Activated naive CD8-positive, alpha-beta T cell treated with anti-CD3 and anti-CD28 coated beads for 36 hours (primary cell): Measurements from ENCODE around the gene OR2A1. TPM values are rescaled to one million over a fixed set of nuclear protein-coding genes. Genes with fewer than 3 reads are reported as not detected.
"Not testable (repeated sequence)": the region's sequence is repeated elsewhere in the genome, so short reads cannot be mapped to it uniquely, and the experiment has no call there.

Source experiments
- DNase-seq: peaks from one replicate; pipeline ENCODE4 v3.0.0; 2021
- H3K27ac Mint-ChIP-seq: one replicate; pipeline ENCODE4 v1.8.0; 2022; ENCODE audit warnings: mild to moderate bottlenecking, moderate library complexity, mixed read lengths
- H3K27me3 Mint-ChIP-seq: one replicate; pipeline ENCODE4 v1.8.0; 2022; ENCODE audit warnings: mild to moderate bottlenecking, mixed read lengths
- H3K36me3 Mint-ChIP-seq: one replicate; pipeline ENCODE4 v1.8.0; 2021; ENCODE audit warnings: mild to moderate bottlenecking, mixed read lengths
- H3K4me1 Mint-ChIP-seq: one replicate; pipeline ENCODE4 v1.8.0; 2021; ENCODE audit warnings: mixed read lengths
- H3K4me3 Mint-ChIP-seq: one replicate; pipeline ENCODE4 v1.8.0; 2022; ENCODE audit warnings: mild to moderate bottlenecking, moderate library complexity, mixed read lengths
- H3K9me3 Mint-ChIP-seq: one replicate; pipeline ENCODE4 v1.8.0; 2022; ENCODE audit warnings: mixed read lengths
- total RNA-seq, 2 experiments: library from RNA; stranded (reverse); gene quantifications; one replicate each; pipeline ENCODE4 v1.2.3, GENCODE V29; 2021

Gene OR2A1
- total RNA-seq, 2 experiments from 2014 or later = not detected

DNA sequence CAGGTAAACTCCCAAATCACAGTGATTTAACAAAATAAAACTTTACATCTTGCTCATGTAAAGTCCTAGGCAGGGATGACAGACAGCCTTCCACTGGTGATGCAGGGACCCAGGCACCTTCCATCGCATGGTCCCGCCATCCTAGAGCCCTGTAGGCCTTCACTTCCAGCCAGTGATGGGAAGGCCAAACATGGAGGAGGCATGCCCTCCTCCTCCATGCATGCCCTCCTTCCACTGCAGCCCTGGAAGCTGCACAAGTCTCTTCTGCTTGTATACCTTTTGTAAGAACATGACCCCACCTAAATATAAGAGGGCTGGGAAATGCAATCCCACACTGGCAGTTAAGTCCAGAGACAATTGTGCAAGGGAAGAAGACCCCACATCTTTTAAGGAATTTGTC lies 2.5 kb upstream of the OR2A1 start:
- not testable (repeated sequence) for H3K4me1 Mint-ChIP-seq, H3K4me3 Mint-ChIP-seq, H3K27ac Mint-ChIP-seq, H3K36me3 Mint-ChIP-seq, H3K9me3 Mint-ChIP-seq, H3K27me3 Mint-ChIP-seq, DNase-seq

DNA sequence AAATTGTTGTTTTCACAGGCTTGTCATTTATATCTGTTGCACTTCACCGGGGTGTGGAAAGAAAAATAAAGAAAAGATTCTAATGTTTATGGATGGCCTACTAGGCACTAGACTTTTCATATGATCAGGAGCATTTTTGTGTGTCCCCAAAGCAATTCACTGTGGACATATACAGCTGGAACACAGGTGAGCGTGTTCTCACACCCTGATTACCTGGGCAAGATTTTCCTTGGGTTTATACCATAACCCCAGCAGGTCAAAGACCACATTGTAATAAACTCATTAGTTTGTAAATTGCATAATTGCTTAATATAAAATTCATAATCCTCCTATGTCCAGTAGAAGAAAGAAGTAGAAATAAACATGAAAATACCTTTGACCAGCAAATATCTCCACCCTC lies 1.0 kb upstream of the OR2A1 start:
- not testable (repeated sequence) for H3K27ac Mint-ChIP-seq, H3K4me3 Mint-ChIP-seq, H3K4me1 Mint-ChIP-seq

GRCh38 chr7:144317537-144317936 lies 5.3 kb downstream of the OR2A1 start:
- not testable (repeated sequence) for DNase-seq, H3K27me3 Mint-ChIP-seq, H3K27ac Mint-ChIP-seq, H3K4me1 Mint-ChIP-seq, H3K36me3 Mint-ChIP-seq, H3K9me3 Mint-ChIP-seq, H3K4me3 Mint-ChIP-seq

More for the DNA sequence above, 1.0 kb upstream of the OR2A1 start:
- H3K36me3 Mint-ChIP-seq, DNase-seq, H3K27me3 Mint-ChIP-seq, H3K9me3 Mint-ChIP-seq: not testable (repeated sequence)

DNA sequence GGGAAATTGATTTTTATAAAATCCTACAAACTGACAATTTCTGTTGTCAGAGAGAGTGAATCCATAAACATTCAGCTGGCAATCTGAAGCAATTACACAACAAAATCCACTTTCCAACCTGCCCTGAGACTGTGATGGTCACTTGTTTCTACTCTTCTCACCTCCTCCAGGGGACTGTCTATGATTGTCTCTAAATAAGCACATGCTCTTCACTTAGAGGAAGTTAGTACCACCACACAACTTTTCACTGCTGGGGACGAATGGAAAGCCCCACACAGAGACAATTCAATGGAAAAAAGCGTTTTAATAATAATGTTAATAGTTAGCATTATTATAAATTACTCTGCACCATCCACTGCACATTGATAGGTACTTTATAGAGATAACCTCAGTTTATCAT lies 7.3 kb downstream of the OR2A1 start:
- H3K27me3 Mint-ChIP-seq, H3K27ac Mint-ChIP-seq, DNase-seq, H3K4me3 Mint-ChIP-seq, H3K9me3 Mint-ChIP-seq, H3K36me3 Mint-ChIP-seq, H3K4me1 Mint-ChIP-seq: not testable (repeated sequence)

DNA sequence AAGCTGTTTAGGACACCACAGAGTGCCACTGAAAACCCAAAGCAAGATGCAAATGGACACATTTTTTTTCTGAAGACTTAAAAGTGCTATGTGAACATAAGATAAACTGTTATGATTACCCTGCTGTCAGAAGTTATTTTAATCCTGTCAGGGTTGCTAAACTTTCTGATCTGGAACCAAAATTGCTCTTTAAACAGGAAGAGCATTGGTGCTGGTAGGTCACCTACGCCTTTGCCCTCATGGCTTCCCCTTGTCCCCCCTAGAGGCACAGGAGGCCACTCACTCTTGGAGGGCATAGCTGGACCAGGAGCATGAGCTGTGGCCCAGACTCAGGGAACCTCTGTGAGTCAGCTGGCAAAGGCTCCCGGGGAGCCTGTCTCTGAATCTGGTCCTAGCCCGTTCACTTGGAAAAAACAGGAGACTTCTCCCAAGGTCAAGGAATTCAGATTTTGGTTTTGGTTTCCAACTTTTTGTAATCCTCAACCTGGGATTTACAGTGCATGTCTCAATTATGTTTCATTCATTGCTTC lies 9.5 kb downstream of the OR2A1 start:
- not testable (repeated sequence) for H3K4me1 Mint-ChIP-seq, H3K36me3 Mint-ChIP-seq, H3K4me3 Mint-ChIP-seq, H3K27ac Mint-ChIP-seq, H3K9me3 Mint-ChIP-seq, H3K27me3 Mint-ChIP-seq, DNase-seq

DNA sequence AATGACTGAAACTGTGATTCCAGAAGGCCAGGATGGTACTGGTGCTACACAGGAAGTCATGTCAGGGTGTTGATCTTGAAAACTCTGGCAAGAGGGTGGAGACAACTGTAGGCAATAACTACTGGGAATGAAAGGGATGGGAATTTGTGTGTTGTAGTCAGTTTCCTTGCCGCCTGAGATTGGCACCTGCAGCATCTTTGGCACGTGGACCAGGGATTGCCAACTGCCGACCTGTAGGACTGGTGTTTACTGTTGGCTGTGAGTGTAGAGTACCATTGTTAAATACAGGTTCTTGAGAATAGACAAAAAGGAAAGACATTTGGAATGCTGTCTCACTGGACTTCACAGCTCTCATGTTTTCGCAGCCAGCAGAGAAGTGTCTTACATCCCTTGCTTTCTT lies 11.1 kb downstream of the OR2A1 start:
- H3K4me1 Mint-ChIP-seq, H3K36me3 Mint-ChIP-seq, H3K27ac Mint-ChIP-seq, H3K4me3 Mint-ChIP-seq, H3K9me3 Mint-ChIP-seq, H3K27me3 Mint-ChIP-seq, DNase-seq: not testable (repeated sequence)

GRCh38 chr7:144325868-144326267 lies 13.6 kb downstream of the OR2A1 start:
- H3K4me3 Mint-ChIP-seq, H3K27ac Mint-ChIP-seq, DNase-seq, H3K36me3 Mint-ChIP-seq, H3K4me1 Mint-ChIP-seq, H3K27me3 Mint-ChIP-seq, H3K9me3 Mint-ChIP-seq: not testable (repeated sequence)

DNA sequence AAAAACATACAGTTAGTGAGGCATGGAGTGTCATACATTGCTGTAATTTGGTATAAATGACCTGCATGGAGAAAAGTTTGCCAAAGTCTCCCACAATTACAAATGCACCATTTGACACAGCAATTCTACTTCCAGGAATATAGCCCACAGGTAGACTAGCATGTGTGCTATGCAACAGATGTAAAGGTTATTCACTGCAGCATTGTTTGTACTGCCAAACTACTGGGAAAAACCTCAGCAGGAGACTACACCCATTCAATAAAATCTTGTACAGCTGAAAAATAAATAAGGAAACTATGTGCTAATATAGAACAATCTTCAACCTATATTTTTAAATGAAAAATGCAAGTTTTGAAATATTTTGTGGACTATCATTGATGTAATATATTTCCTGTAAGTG lies 17.8 kb downstream of the OR2A1 start:
- not testable (repeated sequence) for H3K27me3 Mint-ChIP-seq, H3K4me1 Mint-ChIP-seq, H3K27ac Mint-ChIP-seq, DNase-seq, H3K4me3 Mint-ChIP-seq, H3K36me3 Mint-ChIP-seq, H3K9me3 Mint-ChIP-seq

- H3K27me3 Mint-ChIP-seq, H3K4me1 Mint-ChIP-seq, H3K9me3 Mint-ChIP-seq, H3K27ac Mint-ChIP-seq, H3K4me3 Mint-ChIP-seq, DNase-seq, H3K36me3 Mint-ChIP-seq: not testable (repeated sequence)
These were observed 19.2 kb downstream of the OR2A1 start for GRCh38 chr7:144331221-144331995.

GRCh38 chr7:144331996-144332288 lies 19.7 kb downstream of the OR2A1 start:
- not testable (repeated sequence) for H3K36me3 Mint-ChIP-seq, H3K4me1 Mint-ChIP-seq, H3K4me3 Mint-ChIP-seq, H3K27me3 Mint-ChIP-seq, H3K27ac Mint-ChIP-seq, DNase-seq, H3K9me3 Mint-ChIP-seq

GRCh38 chr7:144348625-144349024 lies 36.4 kb downstream of the OR2A1 start:
- DNase-seq, H3K4me3 Mint-ChIP-seq, H3K27ac Mint-ChIP-seq, H3K9me3 Mint-ChIP-seq, H3K27me3 Mint-ChIP-seq, H3K36me3 Mint-ChIP-seq, H3K4me1 Mint-ChIP-seq: not testable (repeated sequence)

DNA sequence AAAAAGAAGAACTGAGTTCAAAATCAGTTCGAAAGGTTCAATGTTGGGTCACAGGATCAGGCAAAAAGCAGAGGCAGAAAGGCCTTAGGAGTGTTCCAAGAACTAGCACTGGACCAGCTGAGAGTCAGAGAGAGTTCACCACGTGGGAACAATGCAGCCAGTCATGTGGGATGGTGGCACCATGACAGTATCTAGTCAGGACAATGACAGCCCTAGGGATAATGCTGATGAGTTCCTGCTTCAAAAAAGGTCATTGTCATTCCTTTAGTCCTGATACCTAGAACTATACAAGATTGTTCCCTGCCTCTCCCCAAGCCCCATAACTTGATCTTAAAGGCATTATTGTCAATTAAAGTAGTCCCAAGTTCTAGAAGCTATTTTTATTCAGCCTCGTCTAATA lies 39.4 kb downstream of the OR2A1 start:
- H3K27me3 Mint-ChIP-seq, H3K4me1 Mint-ChIP-seq, H3K9me3 Mint-ChIP-seq, H3K36me3 Mint-ChIP-seq, H3K4me3 Mint-ChIP-seq, DNase-seq, H3K27ac Mint-ChIP-seq: not testable (repeated sequence)

- H3K4me3 Mint-ChIP-seq = peak within 1 kb of the TSS; percentile 84
- not testable (repeated sequence) for H3K36me3 Mint-ChIP-seq, H3K9me3 Mint-ChIP-seq, H3K27me3 Mint-ChIP-seq, H3K4me1 Mint-ChIP-seq, DNase-seq
- peak within 1 kb of the TSS; percentile 80 for H3K27ac Mint-ChIP-seq
These were observed 43.1 kb downstream of the OR2A1 start, which contains the start of gene ARHGEF5 for GRCh38 chr7:144355176-144355822. ARHGEF5 (plus strand) TSS chr7:144355402; CDS start chr7:144362670, 7,268 bp downstream.

DNA sequence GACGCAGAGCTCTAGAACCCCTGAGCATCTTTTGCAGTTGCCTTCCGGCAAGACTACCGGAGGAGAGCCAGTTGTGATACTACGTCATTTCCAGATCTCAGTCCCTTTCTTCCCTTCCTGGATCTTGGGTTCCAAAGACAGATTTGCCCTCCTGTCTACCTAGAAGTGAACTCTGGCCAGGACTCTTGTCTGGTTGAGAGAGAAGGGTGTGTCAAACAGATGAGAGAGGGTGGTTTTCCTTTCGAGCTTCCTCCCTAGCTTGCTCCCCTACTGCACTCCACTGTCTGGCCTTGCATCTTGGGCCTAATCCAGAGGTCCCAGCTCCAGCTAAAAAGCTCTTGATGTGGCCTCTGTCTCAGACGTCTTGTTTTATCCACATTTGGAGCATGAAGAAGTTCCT lies 44.0 kb downstream of the OR2A1 start:
- not testable (repeated sequence) for H3K4me1 Mint-ChIP-seq, H3K36me3 Mint-ChIP-seq, H3K9me3 Mint-ChIP-seq, H3K27me3 Mint-ChIP-seq, DNase-seq, H3K4me3 Mint-ChIP-seq, H3K27ac Mint-ChIP-seq

DNA sequence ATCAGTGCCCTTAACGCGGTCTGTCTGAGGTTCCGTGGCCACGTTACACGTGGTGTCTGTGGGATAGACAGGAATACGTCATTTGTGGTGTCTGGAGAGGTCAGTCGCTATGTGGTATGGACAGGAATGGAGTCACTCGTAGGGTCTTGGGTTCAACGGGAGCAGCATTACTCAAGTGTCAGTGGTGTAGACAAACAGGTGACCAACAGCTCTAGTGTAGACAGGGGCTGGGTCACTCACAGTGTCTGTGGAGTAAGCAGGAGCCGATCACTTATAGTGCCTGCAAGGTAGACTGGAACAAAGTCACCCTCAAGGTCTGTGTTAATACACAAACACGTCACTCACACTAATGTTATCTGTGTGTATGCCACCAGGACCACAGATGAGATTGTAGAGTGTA lies 44.6 kb downstream of the OR2A1 start:
- not testable (repeated sequence) for H3K4me1 Mint-ChIP-seq, DNase-seq, H3K27me3 Mint-ChIP-seq, H3K27ac Mint-ChIP-seq, H3K4me3 Mint-ChIP-seq, H3K9me3 Mint-ChIP-seq, H3K36me3 Mint-ChIP-seq

GRCh38 chr7:144362061-144362460 lies 49.8 kb downstream of the OR2A1 start:
- H3K4me3 Mint-ChIP-seq, DNase-seq, H3K27me3 Mint-ChIP-seq, H3K4me1 Mint-ChIP-seq, H3K27ac Mint-ChIP-seq, H3K36me3 Mint-ChIP-seq, H3K9me3 Mint-ChIP-seq: not testable (repeated sequence)
